Endothelial cell of umbilical vein (primary cell): Measurements from ENCODE around the gene PLOD1.

ENCODE experiments used
- EZH2 ChIP-seq: IDR thresholded peaks from 2 replicates; pipeline ENCODE4 v1.6.1; 2012; ENCODE audit warnings: borderline replicate concordance, low read depth, mild to moderate bottlenecking, moderate library complexity, low read length, inconsistent platforms; ENCODE audit not compliant: severe bottlenecking
- JUN ChIP-seq: IDR thresholded peaks from 2 replicates; pipeline ENCODE4 v1.6.1; 2011; ENCODE audit warnings: borderline replicate concordance, low read depth; ENCODE audit not compliant: insufficient read length, insufficient read depth
- POLR2A ChIP-seq: IDR thresholded peaks from 2 replicates; pipeline ENCODE4 v1.6.1; 2012; ENCODE audit warnings: low read depth, mild to moderate bottlenecking, control low read depth, low read length
- POLR2AphosphoS5 ChIP-seq: IDR thresholded peaks from 2 replicates; pipeline ENCODE4 v1.6.1; 2012; ENCODE audit warnings: low read depth, mild to moderate bottlenecking, control low read depth, low read length, moderate library complexity; ENCODE audit not compliant: insufficient read depth
- TF ChIP-seq, protein P1 (sequence below), 2 donors: IDR thresholded peaks; 1 replicate in 1 of 2; 2 replicates in 1 of 2; pipeline ENCODE4 v1.5.1; 2011; ENCODE audit warnings: low read length in 2 of 2, mild to moderate bottlenecking in 2 of 2, moderate library complexity in 2 of 2, control low read depth in 1 of 2, inconsistent platforms in 1 of 2, low read depth in 1 of 2; ENCODE audit not compliant: insufficient read depth in 1 of 2; ENCODE audit errors: extremely low read depth in 1 of 2

DNA sequence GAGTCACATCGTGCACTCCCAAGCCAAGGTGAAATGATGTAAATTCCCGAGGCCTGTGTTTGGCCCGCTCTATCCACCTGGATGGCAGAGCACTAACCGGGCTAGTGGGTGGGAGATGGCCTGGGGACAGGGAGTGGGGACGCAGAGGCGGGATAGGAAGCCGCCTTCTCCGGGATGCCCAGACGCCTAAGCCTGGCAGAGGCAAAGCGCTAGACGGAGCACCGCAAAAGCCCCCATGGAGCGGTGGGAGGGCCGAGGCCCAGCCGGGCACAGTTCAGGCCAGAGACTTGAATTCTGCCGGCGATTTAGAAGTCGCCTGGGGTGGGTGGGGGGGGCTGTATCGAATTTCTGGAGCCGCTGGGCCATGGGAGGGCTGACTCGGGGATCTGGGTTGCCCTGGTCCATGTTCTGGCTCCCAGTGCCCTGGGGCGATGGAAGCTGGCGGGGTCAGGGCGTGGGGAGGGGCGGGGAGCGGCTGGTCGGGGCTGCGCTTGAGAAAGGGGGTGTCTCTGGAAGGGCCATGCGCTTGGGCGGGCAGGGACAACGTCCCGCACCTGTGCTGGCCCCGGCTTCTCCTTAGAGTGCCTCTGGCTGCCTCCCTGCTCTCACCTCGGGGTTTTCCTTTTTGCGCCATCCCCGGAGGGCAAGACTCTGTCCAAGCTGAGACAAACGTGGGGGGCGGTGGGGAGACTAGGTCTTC lies 36.3 kb upstream of the PLOD1 start:
- TF ChIP-seq, protein P1, sequence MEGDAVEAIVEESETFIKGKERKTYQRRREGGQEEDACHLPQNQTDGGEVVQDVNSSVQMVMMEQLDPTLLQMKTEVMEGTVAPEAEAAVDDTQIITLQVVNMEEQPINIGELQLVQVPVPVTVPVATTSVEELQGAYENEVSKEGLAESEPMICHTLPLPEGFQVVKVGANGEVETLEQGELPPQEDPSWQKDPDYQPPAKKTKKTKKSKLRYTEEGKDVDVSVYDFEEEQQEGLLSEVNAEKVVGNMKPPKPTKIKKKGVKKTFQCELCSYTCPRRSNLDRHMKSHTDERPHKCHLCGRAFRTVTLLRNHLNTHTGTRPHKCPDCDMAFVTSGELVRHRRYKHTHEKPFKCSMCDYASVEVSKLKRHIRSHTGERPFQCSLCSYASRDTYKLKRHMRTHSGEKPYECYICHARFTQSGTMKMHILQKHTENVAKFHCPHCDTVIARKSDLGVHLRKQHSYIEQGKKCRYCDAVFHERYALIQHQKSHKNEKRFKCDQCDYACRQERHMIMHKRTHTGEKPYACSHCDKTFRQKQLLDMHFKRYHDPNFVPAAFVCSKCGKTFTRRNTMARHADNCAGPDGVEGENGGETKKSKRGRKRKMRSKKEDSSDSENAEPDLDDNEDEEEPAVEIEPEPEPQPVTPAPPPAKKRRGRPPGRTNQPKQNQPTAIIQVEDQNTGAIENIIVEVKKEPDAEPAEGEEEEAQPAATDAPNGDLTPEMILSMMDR (IDR thresholded peaks at IDR 0.05; ENCODE audit: extremely low read depth in 1 of 2, insufficient read depth in 1 of 2, low read depth in 1 of 2, low read length in 2 of 2) = no peak
- TF ChIP-seq JUN = no peak
- no peak for TF ChIP-seq EZH2
- TF ChIP-seq POLR2A = no peak
- TF ChIP-seq POLR2AphosphoS5 = no peak
